ENCODE measurements around the gene LOXL1. TPM values are rescaled to one million over a fixed set of nuclear protein-coding genes. Genes with fewer than 3 reads are reported as not detected.
"Not testable (repeated sequence)": the region's sequence is repeated elsewhere in the genome, so short reads cannot be mapped to it uniquely, and the experiment has no call there.

The LOXL1 gene
- polyA plus RNA-seq, 5 donors = 123 to 201 (median 139) TPM

DNA sequence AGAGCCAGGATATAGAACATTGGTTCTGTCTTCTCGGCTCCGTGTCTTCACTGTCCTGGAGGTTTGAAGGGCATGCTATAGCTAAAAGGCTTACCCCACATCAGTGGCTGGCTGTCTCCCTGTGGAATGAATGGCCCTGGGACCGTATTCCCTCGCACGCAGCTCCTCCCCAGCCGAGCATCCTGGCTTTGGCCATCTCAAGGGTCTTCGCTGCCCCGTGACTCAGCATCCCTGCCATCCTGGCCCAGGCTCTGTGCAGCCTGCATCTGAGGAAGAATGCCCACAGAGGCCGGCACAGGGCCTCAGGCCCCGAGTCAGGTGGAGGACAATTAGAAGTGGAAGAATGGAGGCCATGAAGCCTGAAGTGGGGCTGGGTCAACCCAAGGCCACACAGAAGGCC is 11.0 kb downstream of the LOXL1 start:
- no peak for DNase-seq

GRCh38 chr15:73937726-73938125 is 11.5 kb downstream of the LOXL1 start:
- no peak for DNase-seq

GRCh38 chr15:73938516-73938915 is 12.3 kb downstream of the LOXL1 start:
- DNase-seq = not testable (repeated sequence)

DNA sequence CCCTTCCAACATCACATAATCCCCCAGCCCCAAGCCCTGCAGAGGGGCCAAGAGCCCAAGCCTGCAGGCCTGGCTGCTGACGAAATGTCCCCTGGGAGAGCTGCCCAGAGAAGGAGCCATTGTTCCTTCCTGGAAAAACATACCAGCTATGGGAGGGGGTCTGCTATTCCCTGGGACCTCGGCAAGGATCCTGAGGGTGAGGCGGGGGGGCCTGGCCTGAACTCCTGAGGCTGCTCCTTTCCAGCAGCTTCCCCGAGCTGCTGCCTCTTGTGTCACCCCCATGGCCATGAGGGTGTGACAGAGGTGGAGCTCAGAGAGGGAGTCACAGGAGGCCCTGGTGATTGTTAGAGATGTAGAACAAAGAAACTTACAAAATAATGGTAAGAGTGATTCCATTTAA is 12.9 kb downstream of the LOXL1 start:
- no peak for DNase-seq

- DNase-seq = no peak
Measured at GRCh38 chr15:73940061-73940981, 14.1 kb downstream of the LOXL1 start.

DNA sequence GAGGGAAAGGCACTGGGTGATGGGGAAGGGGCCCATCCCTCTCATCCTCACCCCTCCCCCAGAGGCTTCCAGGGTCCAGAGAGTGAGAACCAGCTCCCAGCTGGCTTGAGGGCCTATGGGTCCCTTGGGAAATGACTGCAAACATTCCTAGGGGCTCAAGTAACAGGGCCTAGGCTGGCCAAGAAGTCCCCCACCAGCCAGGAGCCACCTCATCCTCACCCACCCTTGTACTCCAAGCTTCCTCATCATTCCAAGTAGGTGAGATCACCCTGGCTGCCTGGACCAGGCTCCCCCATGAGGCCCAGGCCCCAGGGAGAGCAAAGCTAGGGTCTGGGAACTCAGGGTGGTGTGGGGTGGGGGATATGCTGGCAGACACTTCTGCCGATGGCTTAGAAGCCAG is 14.8 kb downstream of the LOXL1 start:
- DNase-seq = no peak

GRCh38 chr15:73941449-73941848 is 15.2 kb downstream of the LOXL1 start:
- no peak for DNase-seq

DNA sequence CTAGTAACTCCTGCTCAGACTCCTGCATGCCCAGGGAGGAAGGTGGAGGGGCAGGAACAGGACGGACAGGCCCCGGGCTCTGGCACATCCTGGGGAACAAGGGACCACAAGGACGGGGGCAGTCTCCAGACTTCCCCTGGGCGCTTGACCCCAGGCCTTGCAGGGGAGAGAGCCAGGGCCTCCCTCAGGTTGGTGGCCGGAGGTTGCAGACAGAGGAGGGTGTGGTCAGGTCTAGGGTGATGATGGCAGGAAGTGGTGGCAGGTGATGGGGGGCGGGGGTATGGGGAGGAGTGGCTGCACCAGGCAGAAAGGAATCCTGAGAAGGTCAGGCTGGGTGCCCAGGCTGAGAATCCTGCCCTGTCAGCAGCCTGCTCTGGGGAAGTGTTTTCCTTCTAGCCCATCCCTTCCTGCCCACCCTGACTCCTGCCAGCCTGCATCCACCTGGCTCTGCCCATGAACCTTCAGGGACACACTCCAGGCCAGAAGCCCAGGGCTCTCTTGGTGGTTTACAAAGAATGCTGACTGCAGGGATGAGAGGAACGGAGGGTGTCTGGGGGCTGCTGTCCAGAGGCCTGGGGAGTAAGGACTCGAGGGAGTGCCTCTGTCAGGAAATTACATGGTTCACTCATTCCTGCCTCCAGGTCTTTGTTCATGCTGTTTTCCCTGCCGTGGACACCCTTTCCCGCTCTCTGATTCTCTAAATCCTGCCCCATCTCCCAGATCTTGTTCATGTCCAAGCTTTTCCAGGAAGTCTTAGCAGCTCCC is 15.8 kb downstream of the LOXL1 start:
- DNase-seq = no peak

- no peak for DNase-seq
Measured at GRCh38 chr15:73942751-73943270, 16.5 kb downstream of the LOXL1 start.

- DNase-seq = no peak
Measured at GRCh38 chr15:73944161-73945129, 18.2 kb downstream of the LOXL1 start.

GRCh38 chr15:73945130-73945508 is 18.9 kb downstream of the LOXL1 start:
- no peak for DNase-seq

DNA sequence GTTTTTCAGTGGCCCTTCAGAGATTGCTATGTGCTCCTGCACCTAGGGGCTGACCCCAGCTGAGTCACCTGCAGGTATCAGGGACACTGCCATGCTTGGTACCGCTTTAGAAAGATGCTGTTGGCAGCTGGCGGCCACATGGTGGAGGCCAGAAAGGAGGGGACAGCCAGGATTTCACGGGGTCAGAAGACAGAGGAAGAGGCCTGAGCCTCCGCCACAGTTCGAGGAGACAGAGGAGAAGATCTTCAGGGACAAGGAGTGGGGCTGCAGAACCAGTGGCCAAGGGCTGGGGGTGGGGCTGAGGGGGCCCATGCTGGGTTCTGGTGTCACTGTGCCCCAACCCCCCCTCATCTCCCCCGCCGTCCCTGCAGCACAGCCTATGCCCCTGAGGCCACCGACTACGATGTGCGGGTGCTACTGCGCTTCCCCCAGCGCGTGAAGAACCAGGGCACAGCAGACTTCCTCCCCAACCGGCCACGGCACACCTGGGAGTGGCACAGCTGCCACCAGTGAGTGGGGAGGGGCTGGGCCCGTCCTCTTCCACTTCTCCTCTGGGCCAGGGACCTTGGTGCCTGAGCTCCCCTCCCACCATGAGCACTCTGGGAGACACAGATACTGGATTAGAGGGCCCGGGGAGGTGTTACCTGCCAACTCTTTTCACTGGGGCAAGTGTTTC is 19.9 kb downstream of the LOXL1 start:
- DNase-seq = no peak

DNA sequence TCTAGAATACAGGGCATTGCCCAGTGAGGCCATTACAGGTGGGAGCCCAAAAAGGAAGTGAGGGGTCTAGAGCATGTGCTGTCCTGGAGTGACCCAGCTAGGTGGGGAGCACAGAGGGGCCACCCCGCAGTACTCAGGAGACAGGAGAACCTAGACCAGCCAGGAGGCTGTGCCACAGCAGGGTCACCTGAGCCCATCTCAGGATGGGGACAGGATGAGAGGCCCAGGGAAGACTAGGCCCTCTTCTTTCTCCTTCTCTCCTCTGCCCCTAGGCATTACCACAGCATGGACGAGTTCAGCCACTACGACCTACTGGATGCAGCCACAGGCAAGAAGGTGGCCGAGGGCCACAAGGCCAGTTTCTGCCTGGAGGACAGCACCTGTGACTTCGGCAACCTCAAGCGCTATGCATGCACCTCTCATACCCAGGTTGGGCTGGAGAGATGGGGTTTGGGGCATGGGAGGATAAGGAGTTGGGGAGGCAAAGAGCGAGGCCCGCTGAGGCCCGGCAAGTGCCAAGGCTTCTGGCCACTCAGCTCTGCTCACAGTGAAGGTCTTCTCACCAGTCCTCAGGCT is 20.6 kb downstream of the LOXL1 start:
- no peak for DNase-seq

DNA sequence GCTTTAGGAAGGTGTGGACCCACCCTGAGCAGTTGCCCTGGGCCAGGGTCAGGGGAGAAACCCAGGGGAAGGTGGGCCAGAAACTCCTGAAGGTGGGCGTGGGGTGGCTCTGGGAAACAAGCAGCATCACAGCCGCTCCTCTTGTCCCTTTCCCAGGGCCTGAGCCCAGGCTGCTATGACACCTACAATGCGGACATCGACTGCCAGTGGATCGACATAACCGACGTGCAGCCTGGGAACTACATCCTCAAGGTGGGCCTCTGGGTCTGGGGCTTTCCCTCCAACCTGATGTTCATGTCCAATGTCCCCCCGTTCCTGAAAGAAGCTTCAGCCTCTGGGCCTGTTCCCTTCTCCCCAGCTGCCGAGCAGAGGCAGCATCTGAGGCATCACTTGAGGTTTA is 21.4 kb downstream of the LOXL1 start:
- no peak for DNase-seq

- no peak for DNase-seq
Measured at GRCh38 chr15:73948396-73948795, 22.1 kb downstream of the LOXL1 start.

- DNase-seq = no peak
Measured at GRCh38 chr15:73948982-73949381, 22.7 kb downstream of the LOXL1 start.

DNA sequence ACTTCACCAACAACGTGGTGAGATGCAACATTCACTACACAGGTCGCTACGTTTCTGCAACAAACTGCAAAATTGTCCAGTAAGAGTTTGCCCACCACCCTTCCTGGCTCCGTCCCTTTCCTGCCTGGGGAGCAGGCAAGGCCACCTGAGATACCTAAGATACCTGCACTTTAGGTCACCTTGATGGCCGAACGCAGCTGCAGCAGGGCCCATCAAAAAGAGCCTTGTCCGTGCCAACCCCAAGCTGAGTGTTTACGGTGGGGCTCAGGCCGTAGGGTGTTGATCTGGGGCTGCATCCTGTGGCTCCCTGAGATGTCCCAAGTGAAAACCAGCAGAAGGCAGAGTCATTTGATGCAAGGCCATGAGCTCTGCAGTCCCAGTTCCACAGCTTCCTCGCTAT is 23.2 kb downstream of the LOXL1 start:
- DNase-seq = no peak

DNA sequence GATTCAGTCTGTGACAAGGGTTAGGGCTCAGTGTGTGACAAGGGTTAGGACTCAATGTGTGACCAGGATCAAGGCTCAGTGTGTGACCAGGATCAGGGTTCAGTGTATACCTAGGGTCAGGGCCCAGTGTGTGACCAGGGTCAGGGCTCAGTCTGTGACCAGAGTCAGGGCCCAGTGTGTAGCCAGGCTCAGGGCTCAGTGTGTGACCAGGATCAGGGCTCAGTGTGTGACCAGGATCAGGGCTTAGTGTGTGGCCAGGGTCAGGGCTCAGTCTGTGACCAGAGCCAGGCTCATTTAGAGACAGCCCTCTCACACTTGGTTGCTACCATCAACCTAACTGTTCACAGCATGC is 24.2 kb downstream of the LOXL1 start:
- DNase-seq = no peak

DNA sequence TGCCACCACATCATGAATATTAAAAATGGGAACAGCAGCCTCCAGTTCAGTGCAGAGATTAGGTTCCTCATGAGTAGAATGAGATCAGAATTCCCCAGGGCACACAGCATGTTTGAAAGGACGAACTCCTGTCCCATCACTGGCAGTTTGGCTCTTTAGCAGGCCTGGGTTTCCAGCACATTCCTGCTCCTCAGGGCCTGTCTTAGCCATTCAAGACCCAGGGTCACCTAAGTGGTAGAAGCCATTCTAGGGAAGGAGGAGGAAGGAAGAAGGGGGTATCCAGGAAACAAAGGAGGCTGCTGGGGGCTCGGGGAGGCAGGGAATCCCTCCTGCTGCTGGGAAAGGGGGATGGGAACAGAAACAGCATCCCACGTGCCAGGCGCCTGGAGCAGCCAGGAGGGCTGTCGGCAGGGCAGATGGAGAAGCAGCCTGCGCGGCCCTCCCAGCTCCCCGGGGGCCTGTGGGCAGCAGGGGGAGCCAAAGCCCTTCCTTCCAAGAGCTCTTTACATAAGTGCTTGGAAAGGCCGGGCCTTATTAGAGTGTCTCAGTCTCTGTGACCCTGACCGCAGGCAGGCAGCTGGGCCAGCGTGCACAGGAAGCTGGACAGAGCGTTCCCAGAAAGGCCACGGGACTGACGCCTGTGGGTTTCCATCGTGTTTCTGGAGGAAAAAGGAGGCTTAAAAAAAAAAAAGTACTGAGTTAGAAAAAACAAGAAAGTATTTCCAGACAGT is 24.7 kb downstream of the LOXL1 start:
- DNase-seq = peak; percentile 93 to 94

GRCh38 chr15:73951601-73952000 is 25.3 kb downstream of the LOXL1 start:
- DNase-seq = no peak

Measured in right lung (tissue), 5 donors.